ENCODE measurements around the gene ANAPC2.

DNA sequence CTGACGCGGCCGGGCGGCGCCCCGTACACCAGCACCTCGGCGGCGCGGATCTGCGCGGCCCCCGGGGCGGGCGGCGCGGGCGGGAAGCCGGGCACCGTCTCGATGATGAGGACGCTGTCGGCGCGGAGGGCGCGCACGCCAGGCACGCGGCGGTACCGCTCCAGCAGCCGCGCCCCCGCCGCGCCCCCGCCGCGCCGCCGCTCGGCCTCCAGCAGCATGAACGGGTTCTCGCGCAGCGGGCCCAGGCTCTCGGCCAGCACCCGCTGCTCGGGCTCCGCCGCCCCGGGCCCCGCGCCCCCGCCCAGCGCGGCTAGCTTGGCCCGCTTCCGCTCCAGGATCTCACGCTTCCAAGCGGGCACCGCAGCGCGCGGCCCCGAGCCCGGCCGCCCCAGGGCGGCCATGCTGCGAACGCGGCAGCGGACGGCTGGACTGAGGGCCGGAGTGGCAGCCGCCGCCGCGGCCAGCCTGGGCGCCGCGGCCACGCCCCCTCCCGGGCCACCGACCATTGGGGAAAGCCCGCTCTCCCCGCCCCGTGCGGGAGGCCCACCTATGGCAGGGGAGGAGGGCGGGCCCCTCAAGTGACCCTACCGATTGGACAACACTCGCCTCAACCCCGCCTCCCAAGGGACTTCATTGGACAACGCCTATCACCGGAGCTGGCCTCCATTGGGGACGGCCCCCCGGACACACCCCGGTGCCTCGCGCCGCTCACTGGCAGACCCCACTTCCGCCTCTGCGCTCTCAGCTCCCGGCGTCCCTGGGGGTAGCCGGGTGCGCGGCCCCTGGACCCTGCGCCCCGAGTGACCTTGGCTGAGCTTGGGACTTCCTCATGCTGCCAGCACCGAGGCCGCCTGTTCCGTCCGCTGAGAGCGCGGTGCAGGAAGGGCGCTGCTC, 12.2 kb upstream of the ANAPC2 start, which contains the start of gene TPRN:
- TF ChIP-seq, protein P1, sequence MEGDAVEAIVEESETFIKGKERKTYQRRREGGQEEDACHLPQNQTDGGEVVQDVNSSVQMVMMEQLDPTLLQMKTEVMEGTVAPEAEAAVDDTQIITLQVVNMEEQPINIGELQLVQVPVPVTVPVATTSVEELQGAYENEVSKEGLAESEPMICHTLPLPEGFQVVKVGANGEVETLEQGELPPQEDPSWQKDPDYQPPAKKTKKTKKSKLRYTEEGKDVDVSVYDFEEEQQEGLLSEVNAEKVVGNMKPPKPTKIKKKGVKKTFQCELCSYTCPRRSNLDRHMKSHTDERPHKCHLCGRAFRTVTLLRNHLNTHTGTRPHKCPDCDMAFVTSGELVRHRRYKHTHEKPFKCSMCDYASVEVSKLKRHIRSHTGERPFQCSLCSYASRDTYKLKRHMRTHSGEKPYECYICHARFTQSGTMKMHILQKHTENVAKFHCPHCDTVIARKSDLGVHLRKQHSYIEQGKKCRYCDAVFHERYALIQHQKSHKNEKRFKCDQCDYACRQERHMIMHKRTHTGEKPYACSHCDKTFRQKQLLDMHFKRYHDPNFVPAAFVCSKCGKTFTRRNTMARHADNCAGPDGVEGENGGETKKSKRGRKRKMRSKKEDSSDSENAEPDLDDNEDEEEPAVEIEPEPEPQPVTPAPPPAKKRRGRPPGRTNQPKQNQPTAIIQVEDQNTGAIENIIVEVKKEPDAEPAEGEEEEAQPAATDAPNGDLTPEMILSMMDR (IDR thresholded peaks at IDR 0.05) = peak in 1 of 3 donors; percentile 24
- TF ChIP-seq EP300 (IDR thresholded peaks at IDR 0.05) = no peak

Measured in ovary (tissue), 3 donors.